ENCODE results near the gene GABRA5.

GRCh38 chr15:26985050-26985449 lies 118.2 kb downstream of the GABRA5 start:
- TF ChIP-seq CTCF (IDR thresholded peaks at IDR 0.05; ENCODE audit: poor library complexity, severe bottlenecking) (no peak), POLR2AphosphoS5 (IDR thresholded peaks at IDR 0.05) (no peak), EZH2 (IDR thresholded peaks at IDR 0.05; ENCODE audit: borderline replicate concordance, insufficient read depth, low read length, poor library complexity, severe bottlenecking) (no peak), SMC3 (conservative IDR thresholded peaks at IDR 0.05; ENCODE audit: poor library complexity) (no peak), RAD21 (conservative IDR thresholded peaks at IDR 0.05) (no peak), EP300 (conservative IDR thresholded peaks at IDR 0.05; ENCODE audit: poor library complexity, severe bottlenecking) (no peak)

Data from neural cell (in vitro differentiated cells).